Left forelimb (tissue), 1 donor: ENCODE data around the gene ATP10A.
A peak's percentile ranks its signal among the peaks of the same experiment; 100 is the strongest.

Experiments used
- DNase-seq: peaks from one replicate; pipeline ENCODE4 v3.0.0-alpha.2; 2018; ENCODE audit warnings: low spot score

ATP10A gene

DNA sequence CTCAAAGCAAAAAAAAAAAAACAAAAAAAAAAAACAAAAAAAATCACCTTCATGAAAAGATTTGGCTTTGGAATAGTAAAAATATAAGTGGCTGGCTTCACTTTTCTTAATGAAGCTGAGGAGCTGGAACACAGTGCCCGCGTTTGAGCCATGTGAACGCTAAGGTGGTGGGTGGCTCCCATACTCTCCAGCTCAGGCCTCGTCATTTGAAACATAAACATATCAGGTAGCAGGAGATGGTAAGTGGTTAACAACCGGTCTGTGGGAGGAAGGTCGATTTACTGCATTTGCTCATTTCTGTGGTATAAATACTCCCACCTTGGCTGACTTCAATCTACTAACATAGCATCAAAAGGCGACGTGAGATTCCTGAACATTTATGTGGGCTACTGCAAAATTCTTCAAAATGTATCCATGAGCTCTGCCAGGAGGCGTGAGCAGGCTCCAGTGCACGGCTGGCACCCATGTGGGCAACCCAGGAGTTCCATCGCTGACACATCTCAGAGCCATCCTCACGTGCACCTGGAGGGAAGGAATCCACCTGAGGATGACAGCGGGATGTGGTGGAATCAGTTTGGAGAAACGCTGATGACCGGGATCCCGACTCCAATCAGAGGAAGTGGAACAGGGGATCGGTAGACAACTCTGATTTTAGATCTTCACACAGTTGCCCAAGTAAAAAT, 157.6 kb downstream of the ATP10A start:
- peak; percentile 23 for DNase-seq

DNA sequence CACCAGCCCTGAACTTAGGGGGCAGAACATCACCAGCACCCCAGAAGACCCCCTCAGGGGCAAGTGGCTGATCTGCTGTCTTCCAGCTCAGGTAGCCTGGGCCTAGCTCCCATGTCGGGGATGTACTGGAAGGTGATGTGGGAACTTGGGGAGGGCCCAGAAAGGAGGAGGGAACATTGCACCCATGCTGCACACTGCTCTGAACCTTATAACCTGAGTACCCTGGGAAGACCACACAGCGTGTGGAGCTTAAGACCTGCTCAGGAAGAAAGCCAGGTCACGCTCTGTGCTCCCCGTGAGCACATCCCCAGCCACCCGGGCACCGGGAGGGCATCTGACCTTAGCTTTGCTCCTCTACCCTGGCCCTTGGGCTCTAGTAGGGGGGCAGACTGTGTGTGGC, 159.4 kb downstream of the ATP10A start:
- peak; percentile 38 for DNase-seq

DNA sequence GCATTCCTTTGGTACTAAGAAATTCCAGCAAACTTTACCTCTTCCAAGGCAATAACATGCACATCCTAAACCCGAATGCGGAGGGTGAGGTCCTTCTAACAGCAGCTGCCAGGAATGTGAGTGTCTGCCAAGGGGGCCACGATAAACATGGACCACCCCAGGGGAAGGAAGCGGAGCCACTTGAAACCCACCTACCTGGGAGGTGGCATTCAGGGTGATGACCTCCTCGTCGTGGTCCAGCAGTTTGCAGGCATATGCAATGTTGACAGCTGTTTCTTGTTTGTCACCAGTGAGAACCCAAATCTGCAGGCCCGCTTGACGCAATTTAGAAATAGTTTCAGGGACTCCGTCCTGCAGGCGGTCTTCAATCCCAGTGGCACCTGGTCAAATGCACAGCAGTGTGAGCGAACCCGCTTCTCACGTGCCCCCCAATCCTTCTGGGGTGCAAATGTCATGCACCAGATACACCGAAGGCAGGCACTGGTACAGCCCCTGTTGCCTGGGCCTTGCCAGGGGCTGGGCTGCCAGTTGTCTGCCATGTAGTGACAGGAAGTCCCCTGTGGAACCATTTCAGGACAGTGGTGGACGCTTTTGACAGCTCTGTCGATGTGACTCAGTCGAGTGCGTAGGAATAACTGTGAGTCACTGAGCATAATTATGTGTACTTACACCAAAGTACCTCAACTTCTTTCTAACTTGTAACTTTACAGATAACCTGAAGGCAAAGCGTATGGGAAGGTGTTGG, 161.2 kb downstream of the ATP10A start:
- DNase-seq: peak; percentile 31

DNA sequence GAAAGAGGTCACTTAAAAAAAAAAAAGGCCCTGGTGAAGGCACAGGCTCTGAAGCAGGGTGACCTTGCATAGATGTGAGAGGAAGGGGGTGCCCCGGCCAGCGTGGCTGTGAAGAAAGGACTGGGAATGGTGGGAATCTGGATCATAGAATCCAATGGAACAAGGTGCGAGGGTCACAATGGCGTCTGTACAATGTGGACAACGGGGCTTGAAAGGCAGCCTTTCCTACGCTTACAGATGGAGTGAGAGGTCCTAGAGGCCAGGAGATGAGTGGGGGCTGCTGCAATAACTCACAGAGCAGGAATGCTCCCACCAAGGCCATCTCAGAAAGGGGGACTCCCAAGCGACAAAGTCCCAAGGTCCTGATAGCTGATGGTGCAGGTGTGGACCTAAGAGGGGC, 162.2 kb downstream of the ATP10A start:
- peak; percentile 11 for DNase-seq

DNA sequence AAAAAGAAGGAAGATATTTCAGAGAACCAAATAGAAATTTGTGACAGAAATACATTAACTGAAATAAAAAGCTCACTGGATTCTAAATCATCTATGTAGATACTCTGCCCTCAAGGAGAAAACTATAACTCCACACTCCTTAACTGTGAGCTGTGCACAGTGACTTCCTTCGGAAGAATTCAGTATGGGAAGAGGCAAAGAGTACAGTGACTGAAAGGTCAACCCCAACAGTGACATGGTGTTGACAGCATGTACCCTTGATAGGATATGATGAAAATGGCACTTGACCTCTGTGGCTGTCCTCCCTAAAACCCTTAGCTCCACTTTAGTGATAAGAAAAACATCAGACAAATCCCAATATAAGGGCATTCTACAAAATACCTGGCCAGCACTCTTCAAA, 165.5 kb downstream of the ATP10A start:
- DNase-seq: no peak

DNA sequence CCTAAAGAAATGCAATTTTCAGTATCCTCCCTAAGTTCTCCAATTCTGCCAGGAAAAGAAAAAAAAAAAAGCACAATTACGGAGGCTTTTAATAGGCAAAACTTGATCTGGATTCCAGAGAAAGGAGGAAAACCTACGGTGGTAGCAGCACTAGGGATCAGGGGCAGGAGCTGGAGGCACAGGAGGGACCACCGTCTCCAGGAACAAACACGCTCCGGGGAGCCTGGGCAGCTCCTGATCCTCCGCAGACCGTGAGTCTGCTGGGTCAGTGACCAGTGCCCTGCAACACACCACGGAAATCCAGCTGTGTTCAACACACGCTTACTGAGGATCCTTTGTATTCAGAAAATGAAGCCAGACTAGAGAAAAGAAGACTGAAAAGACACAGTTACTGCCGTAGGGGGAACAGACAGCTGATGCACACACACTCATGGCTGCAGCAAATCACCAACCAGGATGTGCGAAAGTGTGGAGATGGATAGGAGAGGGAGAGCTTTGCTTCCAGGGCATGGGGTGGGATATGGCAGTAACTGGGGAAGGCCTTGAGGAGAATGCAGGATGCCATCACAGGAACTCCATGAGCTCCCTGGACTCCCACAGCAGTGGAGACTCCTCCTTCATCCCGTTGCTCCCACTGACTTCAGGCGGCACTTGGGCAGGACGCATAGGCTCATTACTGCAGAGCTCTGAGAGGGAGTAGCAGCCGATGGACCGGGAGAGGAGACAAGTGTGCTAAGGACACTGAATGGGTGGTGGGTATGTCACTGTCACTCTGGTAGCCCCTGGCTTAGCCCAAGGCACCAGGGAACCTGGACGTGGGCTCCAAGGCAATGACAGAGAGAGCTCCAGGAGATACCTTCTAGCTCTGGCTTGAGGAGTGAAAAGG, 167.0 kb downstream of the ATP10A start:
- DNase-seq: peak; percentile 44

DNA sequence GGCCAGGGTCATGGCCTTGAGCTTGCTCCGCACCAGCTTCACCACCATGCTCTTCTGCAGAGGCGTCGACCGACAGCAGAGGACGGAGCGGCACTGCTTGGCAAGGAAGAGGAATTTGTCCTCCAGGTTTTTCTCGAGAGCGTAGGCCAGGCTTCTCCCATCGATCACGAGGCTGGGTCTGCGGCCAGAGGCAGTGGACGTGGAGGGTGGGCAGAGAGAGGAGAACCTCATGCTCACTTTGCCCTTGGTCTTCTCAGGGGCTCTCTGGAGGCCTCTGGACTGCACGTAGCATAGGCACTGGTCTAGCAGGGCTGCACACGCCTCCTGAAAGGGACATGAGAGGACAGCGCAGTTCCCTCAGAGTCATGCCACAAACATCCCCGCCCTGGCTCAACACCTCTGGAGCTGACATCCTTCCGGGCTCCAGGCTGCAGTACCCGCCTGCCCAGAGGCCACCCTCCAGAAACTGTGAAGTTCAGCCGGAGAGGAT, 168.3 kb downstream of the ATP10A start:
- DNase-seq: peak; percentile 25

DNA sequence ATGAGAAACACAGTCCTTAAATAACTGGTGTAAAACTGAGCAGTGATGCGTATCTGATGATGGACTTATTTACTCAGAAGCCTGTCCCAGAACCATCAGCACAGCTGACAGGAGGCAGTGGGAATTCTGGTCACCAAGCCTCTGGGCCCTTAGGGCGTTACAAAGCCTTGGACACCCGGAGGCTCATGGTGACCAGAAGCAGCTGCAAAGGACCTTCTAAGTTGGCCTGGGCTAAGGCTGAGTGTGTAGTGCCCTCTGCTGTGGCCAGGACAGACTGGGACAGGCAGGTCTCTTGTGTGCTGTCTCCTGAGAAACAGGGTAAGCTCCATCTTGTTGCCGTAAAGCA, 168.9 kb downstream of the ATP10A start:
- peak; percentile 44 for DNase-seq

DNA sequence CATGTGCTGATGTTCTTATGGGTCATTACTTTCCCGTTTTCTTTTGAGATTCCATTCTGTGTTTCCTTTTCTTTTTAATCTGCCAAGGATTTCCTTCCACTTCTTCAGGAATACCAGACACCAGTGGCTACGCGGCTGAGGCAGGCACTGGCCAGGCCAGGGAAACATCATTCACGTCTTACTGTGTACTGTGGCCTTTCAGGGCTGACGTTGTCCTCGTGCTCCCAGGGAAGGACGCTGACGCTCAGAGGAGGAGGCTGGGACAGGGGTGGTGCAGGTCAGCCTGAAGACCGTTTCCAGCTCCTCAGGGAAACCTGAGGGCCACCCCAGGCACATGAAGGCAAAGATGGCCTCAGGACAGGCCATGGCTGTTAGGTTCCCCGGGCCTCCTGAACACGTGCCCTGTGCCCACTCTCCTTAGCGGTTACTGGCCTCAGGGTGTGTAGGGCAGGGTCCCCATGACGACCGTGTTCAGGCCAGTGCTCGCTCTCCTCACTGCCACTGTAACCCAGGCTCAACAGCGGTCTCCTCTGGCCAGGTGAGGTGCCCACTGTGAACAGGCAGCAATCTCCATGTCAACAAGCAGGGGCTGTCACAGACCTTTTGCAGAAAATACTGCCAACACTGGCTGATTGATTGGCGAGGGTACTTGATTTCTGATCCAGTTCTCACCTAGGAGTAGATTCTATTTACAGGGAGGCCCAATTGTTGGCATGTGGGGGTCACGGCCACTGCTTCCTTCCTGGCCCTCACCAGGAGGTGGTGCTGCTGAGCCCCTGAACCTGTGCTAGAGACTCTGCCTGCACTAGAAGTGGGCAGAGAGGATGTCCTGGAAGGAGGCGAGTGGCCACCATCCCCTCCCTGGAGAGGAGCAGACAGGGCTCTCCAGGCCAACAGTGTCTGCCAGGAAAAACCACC, 169.5 kb downstream of the ATP10A start:
- DNase-seq: peak; percentile 61

DNA sequence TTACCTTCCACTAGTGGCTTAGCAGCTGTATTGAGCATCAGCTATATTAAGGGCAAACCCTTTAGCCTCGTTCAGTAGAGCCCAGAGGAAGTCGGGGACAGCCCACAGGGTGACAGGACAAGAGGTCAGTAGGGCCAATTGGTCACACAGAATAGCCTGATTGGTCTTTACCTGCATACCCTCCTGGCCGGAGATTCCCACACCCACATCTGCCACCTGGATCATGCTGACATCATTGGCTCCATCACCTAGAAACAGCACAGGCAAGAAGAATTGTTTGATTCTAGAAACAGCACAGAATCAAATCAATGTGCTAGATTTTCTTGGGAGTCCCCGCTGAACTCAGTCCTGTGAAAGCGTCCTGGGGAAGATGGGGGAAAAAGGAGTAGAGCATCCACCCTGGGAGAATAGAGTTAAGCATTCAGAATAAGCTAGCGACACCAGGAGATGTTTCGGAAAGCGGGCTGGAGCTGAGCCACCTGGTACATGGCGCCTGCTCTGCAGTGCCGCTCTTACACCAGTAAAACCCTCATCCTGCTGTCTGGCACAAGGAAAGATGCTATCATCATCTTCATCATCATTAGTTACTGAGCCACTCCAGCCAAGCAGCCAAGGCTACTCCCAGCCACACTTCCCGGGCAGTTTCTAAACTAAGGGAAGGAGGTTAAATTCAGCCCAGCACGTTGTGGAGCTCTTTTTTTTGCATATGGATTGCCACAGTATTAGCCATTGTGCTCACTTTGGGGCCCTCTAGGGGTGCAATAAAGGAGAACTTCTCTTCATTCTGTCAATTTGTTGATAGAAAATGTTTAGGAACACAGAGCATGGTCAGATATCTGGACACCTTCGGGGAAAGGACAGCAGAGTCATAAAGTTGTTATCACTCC, 171.3 kb downstream of the ATP10A start:
- peak; percentile 46 for DNase-seq

DNA sequence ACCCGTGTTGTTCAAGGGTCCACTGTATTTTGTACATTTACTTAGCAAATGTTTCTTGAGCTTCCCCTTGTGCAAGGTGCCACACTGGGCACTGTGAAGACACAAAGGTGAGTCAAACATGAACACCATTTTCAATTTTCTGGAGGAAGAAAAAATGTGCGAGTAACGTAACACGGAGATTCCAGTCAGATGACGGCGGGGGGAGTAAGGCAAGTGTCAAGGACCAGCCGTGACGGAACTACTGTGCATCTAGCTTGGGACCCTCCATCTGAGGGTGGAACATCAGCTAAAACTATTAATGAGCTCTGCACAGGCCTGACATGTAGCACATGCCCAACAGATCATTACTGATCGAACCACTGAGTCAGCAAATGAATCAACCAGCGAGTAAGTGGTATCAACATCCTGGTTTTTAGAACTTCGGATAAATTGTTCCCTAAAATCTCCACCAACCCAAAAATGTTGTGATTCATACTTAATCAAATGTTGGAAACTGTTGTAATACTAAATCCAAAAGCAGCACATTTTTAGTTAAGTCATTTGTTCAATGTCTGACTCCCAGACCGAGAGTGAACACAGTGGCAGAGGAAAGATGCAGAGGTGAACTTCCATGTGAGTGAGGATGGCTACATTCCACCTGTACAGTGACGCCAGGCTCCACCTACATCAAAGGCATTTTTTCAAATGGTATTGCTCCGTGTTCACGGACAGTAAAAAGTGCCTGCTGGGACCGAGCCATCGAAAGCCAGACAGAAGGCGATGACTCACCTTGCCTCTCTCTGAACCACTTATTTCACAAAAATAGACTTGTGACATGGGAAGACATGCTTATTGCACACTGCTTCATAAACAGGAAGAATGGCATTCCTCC, 172.2 kb downstream of the ATP10A start:
- peak; percentile 14 for DNase-seq

DNA sequence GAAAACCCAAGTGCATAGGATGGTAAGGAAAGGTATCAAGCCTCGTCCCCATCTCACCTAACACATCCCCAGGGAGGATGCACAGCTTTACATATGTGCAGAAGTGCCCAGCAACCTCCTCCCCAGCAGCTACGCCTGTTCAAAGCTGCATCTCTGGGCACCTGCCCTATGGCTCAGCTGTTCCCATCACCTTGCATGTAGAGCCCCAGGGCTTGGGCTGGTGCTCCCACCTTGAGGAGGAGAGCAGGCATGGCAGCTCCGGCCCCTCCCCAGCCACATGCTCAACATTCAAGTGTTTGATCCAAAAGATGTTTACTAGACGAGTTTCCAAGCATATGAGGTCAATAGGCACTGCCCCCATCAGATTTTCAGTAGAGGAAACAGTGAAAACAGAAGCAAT, 173.5 kb downstream of the ATP10A start:
- DNase-seq: no peak

DNA sequence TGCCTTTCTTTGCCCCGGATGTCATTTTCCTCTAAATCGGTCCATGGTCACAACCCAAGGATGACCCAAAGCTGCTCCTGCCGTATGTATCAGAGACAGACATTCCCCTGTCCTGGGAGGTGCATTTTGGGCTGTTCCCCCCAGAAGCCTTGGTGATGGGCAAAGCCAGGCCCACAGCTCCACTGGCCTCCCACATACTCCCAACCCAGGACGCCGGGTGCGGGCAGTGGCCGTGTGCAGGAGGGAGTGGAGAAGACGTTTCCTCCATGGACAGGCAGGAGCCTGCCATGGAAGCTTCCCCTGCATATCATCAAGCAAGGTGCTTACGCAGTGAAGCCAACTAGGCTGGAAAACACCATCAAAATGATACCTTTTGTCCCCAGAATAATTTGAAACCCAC, 175.0 kb downstream of the ATP10A start:
- peak; percentile 47 for DNase-seq

DNA sequence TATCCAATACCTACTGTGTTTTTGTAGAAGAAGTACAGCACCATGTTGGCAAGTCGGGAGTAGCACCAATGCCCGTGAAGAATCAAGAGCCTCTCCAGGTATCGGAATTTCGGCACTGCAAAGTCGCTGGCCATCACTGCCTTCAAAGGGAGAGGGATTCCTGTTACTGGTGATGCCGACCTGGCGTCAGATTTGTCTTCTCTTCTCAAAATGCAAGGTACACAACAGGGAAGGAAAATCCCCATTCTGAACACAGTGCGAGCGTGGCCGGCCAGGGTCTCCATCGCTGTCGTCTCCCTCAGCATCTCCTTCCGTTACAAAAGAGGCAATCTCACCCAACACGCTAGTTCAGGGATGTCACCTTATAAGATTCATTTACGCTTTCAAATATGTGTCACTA, 175.4 kb downstream of the ATP10A start:
- peak; percentile 40 for DNase-seq

DNA sequence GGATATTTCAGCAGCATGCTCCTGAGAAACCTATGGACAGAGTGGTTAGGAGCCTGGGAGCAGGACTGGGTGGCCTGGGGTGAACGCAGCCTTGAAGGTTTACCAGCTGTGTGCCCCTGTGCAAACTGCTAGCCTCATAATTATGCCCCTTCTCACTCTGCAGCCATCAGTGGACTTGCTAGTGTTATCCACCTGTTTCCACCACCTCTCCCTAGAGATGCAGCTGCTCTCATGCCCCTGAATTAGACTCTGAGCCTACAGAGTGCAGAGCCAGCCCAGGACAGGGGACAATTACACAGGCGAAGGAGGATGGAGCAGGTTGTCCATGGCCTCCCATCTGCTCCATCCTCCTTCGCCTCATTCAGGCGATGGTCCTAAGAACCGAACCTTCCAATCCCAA, 175.9 kb downstream of the ATP10A start:
- DNase-seq: peak; percentile 6

DNA sequence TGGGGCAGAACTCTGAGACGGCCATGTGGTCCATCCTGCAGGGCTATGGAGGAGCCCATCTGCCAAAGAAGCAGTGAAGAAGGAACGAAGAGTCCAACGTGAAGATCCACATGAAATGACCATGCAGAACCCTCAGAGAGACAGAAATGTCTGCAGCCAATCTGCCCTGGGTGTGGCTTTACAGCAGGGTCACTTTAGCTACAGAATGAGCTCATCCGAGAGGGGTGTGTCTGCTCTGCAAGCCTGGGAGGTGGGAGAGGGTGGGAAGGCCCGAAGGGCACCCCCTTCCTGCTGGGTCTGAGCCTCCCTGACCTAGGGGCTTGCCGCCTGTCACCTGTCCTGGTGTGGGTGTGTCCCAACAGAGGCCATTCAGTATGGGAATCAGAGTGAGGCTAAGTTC, 176.3 kb downstream of the ATP10A start:
- peak; percentile 17 for DNase-seq

DNA sequence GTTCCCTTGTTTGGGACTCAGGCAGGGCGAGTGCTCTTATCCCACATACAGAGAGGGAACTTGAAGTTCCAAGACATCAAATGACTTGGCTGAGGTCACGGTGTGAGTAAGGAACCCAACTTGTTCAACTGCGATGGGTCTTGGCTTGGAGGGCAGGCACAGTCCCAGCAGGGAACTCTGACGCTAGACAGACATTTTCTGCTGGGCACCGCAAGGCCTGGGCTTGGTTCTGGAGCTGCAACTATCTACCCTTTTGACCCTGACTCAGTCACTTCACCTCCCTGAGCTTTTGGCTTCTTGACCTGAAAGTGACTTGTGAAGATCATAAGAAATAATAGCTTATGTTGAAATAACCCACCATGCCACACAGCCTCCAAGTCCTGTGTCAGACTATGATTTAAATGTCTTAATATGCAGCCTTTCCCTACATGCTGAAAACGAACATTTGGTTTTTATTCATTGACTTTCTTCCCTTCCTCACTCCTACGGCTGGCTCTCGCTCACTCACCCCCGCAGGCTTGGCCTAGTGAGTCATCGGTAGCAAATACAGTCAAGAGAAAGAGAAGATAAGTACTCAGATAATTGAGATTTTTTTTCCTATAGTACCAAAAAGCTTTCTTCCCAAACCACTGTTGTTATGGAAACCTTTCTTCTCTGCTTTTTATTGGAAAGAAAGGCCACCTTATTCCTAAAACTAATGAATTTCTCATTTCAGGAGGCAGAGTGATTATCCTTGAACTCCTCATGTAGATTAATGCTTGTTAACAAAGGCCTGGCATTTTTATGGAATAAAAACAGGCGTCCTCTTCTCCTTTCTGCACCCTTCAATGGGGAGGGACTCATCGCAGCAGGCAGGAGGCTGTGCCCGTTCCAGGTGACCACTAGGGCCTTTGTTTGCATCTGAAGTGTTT, 178.4 kb downstream of the ATP10A start:
- DNase-seq: peak; percentile 25

DNA sequence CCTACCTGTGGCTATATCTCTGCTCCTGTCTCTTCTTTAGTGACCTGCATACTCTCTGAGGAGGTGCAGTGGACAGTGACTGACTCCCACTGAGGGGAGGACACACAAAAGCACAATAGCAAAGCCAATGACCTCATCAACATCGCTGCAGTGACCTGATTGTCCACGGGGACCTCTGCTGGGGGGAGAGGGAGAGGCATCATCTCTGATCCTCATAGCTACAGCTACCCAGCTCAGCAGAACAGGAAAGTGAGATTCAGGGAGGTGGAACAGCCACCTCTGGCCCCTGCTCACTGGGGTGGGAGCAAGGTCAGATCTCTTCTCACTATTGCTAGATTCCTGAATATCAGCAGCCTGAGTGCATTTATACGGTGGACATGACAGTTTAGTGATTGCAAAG, 179.2 kb downstream of the ATP10A start:
- peak; percentile 20 for DNase-seq
